A549 (cell line): ENCODE data around the gene THUMPD3.

Experiments
- MAFK ChIP-seq: fragments of 450-650 bp; IDR thresholded peaks from 2 replicates; pipeline ENCODE4 v1.6.1; 2014; ENCODE audit not compliant: partially characterized antibody
- MAZ ChIP-seq: fragments of 150-350 bp; IDR thresholded peaks from 2 replicates; pipeline ENCODE4 v1.6.1; 2014; ENCODE audit warnings: antibody characterized with exemption, low read depth, low read length, borderline replicate concordance
- POLR2A ChIP-seq: IDR thresholded peaks from 2 replicates; pipeline ENCODE4 v1.6.1; 2012; ENCODE audit warnings: mild to moderate bottlenecking, low read length
- TFCP2L1 ChIP-seq: fragments of 250-450 bp; sonication (Bioruptor Pico); IDR thresholded peaks from 2 replicates; pipeline ENCODE4 v1.5.0; 2021; ENCODE audit warnings: mild to moderate bottlenecking
- TF ChIP-seq, protein P1 (sequence below): fragments of >200 bp; sonication (Bioruptor Twin); formaldehyde crosslinking; IDR thresholded peaks from 3 replicates; pipeline ENCODE4 v1.5.1; 2016

DNA sequence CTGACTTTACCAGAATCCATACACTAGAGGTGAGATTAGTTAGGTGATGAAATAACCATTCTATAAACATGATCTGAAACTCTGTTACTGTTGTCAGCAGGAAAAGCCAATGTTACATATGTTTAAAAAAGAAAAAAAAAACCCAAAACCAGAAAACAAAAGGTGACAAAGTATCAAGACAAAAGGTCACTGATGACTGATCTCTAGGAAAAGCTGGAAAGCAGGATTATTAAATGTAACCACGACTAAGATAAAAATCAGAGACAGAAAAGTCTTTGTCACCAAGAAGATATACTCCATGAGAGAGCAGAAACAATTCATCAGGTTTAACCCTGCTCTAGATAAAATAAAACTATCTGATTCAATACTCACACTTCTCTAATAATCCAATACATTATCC, 29.2 kb downstream of the THUMPD3 start:
- TF ChIP-seq, protein P1, sequence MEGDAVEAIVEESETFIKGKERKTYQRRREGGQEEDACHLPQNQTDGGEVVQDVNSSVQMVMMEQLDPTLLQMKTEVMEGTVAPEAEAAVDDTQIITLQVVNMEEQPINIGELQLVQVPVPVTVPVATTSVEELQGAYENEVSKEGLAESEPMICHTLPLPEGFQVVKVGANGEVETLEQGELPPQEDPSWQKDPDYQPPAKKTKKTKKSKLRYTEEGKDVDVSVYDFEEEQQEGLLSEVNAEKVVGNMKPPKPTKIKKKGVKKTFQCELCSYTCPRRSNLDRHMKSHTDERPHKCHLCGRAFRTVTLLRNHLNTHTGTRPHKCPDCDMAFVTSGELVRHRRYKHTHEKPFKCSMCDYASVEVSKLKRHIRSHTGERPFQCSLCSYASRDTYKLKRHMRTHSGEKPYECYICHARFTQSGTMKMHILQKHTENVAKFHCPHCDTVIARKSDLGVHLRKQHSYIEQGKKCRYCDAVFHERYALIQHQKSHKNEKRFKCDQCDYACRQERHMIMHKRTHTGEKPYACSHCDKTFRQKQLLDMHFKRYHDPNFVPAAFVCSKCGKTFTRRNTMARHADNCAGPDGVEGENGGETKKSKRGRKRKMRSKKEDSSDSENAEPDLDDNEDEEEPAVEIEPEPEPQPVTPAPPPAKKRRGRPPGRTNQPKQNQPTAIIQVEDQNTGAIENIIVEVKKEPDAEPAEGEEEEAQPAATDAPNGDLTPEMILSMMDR = no peak
- no peak for TF ChIP-seq MAFK
- no peak for TF ChIP-seq MAZ
- TF ChIP-seq TFCP2L1 (CRISPR knock-in tag) = no peak
- no peak for TF ChIP-seq POLR2A
